GM19452 (cell line): Measurements from ENCODE around the gene TBL1X.
"Not testable (repeated sequence)": the region's sequence is repeated elsewhere in the genome, so short reads cannot be mapped to it uniquely, and the experiment has no call there.

Experiments
- ATAC-seq: cut with Tn5 transposase; IDR thresholded peaks from one replicate; pipeline ENCODE4 v1.9.1; 2021; ENCODE audit not compliant: unreplicated experiment

The TBL1X gene

DNA sequence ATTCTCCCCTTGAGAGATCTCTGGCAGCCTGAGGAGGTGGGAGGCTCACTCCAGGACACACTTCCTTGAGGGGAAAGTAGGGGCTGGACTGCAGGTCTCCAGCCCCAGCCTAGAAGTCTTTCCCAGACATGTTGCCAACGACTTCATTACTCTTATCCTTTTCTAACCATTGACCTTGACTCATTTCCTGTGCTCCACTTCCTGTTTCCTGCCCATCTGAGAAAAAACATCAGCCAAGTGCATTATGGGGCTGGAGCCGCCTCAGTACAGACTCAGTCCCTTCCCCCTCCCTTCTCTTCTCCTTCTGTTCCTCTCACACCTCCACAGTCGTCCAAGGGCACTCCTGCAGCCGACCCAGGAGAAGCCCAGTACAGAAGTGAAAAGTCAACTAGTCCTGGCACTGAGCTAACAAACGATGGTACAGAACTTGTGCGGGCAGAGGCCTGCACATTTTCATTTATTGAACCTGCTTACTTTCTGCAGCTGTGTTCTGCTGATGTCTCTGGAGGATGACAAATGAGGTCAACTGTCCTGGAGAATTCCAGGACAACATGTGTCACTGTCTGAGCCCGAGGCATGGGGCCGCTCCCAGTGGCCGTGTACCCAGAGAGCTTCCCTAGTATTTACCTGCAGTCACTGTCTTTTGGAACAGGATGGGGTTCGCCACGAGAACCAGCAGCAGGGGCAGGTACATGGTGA lies 280.7 kb downstream of the TBL1X start:
- no peak for ATAC-seq

DNA sequence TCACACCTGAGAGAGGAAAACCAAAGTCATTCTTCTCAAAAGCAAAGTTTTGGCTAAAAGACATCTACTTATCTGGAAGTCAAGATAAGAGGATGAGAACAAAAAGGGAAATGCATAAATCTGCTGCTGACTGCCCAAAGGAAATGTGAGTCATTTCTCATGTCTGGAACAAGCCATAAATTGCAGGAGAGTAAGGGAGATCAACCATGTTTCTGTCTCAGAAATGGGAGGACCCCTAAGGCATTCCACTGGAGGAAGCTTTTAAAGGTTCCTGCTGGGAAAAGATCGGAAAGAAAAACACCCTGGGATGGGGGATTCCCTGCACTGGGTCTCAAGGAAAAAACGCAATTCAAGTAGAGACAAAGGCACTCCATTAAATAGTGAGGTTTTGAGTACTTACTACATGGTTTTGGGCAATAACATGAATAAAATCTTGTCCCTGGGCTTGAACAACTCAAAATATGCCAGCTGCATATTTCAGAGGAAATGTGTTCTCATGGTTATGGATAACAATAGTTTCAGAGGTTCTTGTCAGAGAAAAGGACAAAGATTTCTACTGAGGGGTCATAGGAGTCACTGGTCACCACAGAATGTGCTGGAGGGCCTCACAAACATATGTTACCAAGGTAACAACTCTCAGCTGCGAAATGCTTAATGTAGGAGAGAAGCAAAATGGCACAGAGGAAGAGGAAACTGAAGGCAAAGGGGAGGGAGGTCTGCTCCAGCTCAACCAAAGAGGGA lies 281.5 kb downstream of the TBL1X start:
- no peak for ATAC-seq

DNA sequence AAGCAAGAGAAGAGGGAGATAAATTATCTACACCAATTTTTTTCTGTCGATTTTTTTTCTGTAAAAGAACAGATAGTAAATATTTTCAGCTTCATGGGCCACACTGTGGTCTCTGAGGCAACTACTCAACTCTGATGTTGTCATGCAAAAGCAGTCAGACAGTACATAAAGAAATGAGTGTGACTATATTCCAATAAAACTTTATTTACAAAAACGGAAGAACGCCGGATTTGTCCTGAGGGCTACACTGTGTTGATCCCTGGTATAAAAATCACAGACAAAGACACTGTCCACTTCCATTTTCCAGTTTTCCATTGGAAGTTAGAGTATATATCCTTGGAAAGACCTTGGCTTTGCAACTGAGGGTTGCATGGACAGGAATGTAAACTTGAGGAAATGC lies 282.8 kb downstream of the TBL1X start:
- no peak for ATAC-seq

DNA sequence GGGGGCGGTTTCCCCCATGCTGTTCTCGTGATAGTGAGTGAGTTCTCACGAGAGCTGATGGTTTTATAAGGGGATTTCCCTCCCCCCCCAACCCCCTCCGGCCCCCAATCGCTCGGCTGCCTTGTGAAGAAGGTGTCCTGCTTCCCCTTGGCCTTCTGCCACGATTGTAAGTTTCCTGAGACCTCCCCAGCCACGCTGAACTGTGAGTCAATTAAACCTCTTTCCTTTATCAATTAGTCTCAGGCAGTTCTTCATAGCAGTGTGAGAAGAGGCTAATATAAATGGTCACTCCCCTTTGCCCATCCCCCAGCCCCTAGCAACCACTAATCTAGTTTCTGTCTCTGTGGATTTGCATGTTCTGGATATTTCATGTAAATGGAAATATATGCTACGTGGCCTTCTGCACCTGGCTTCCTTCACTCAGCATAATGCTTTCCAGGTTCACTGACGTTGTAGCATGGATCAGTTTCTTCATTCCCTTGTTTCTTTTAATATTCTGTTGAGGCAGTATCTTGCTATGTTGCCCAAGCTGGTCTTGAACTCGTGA lies 284.4 kb downstream of the TBL1X start:
- no peak for ATAC-seq

DNA sequence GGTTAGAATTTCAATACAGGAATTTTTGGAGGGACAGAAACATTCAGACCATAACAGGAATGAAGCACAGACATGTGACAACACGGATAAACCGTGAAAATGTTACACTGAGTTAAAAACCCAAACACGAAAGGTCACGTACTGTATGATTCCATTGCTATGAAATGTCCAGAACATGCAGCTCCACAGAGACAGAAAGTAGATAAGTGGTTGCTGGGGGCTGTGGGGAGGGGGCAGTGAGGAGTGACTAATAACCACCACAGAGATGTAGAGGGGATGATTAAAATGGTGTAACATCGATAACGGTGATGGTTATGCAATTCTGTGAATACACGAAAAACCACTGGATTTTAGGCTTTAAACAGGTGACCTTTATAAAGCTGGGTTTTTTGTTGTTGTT lies 292.5 kb downstream of the TBL1X start:
- no peak for ATAC-seq

DNA sequence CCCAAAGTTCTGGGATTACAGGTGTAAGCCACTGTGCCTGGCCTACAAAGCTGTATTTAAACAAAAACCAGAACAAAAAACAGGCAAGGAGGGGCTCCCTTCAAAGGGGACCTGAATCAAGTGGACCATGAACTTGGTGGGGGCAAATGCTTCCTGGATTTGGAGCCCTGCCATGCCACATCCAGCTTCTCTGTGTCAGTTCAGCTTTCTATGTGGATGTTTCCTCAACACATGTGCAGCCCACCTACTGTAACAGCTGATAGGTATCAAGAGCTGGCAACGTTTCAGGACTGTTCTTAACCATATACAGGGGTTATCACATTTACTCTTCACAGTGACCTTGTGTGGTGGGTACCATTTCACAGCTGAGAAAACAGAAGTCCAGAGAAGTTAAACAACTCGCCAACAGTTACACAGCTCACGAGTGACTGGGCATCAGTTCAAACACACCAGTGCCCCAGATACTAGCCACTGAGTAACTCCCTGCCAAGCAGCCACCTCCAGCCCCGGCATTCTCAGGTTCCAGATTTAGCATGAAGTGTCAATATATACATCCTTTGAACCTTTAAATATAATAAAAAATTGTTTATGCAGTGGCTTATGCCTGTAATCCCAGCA lies 293.3 kb downstream of the TBL1X start:
- ATAC-seq: no peak

DNA sequence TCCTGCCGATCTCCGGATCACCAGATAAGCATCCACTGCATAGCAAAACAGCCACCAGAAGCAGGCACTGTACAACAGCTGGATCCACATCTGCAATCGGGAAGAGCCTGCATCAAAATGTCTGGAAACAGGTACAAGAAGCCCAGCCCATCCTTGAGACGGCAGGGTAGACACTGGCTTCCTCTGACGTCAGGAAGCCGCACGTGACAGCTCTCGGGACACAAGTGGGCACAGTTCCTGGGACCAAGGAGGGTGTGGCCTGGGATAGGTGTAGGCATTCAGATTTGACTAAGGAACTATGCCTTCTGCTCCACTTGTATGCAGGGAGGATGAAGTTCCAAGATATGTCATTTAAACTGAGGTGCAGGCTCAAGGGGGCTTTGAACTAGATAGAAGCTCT lies 294.5 kb downstream of the TBL1X start:
- ATAC-seq: no peak

DNA sequence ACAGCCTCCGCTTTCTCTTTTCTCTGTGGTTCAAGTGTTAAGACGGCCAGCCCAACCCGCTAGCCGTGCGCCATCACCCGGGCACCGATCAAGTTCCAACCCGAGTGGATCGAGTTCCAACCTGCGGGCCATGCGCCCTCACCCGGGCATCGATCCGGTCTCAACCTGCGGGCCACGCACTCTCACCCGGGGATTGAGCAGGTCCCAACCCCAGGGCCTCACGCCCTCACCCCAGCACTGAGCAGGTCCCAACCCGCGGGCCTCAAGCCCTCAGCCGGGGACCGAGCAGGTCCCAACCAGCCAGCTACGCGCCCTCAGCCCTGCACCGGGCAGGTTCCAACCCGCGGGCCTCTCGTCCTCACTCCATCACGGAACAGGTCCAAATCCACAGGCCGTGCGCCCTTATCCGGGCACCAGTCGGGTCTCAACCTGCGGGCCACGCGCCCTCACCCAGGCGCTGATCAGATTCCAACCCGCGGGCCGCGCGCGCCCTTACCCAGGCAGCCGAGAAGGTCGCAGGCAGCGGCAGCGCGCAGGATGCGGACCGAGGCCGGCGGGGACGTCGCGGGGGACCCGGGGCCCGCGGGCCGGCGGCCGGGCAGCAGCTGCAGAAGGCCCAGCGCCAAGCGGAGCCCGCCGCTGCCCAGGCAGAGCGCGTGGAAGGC lies 300.3 kb downstream of the TBL1X start:
- ATAC-seq: no peak

DNA sequence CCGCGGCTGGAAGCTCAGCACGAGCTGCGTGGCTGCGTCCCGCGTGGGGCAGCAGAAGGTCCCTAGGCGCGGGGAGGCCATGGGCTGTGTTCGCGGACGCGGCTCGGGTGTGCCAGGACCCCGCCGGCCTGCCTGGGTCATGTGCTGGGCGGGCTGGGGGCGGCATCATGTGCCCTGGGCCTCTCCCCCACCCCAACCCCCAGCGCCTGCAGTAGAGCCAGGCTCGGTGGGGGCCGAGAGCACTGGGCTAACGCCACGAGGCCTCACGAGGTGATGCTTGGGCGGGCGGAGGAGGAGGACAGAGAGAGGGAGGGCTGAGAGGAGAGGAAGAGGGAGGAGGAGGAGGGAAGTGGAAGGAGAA lies 300.9 kb downstream of the TBL1X start, which contains the start of gene GPR143:
GPR143 (minus strand) TSS at position 111 of the 361 bp plus-strand sequence; CDS start at position 81, 30 bp downstream.
- no peak for ATAC-seq

DNA sequence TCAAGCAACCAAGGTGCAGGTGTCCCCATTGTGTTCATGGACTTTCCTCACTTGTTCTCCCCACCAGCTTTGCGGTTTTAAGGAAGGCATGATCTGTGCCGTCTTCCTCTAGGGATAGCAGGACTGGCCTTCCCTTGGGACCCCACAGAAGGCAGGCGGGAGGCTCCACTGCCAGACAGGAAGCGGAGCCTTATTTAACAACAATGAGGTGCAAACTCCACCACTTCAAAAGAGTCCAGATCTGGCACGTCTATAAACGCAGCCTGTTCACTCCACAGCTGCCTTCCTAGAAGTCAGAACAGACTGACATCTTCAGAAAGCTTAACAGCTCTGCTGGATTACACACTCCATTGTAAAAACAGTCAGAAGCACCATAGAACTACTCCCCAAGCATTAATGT lies 302.5 kb downstream of the TBL1X start:
- no peak for ATAC-seq

DNA sequence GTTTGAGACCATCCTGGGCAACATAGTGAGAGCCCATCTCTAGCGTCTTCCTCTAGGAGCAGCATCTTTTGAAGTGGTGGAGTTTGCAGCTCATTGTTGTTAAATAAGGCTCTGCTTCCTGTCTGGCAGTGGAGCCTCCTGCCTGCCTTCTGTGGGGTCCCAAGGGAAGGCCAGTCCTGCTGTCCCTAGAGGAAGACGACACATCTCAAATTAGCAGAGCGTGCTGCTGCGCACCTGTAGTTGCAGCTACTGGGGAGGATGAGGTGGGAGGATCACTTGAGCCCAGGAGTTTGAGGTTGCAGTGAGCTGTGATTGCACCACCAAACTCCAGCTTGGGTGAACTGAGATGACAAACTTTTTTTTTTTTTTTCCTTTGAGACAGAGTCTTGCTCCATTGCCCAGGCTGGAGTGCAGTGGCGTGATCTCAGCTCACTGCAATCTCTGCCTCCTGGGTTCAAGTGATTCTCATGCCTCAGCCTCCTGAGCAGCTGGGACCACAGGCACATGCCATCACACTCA lies 303.5 kb downstream of the TBL1X start:
- not testable (repeated sequence) for ATAC-seq

DNA sequence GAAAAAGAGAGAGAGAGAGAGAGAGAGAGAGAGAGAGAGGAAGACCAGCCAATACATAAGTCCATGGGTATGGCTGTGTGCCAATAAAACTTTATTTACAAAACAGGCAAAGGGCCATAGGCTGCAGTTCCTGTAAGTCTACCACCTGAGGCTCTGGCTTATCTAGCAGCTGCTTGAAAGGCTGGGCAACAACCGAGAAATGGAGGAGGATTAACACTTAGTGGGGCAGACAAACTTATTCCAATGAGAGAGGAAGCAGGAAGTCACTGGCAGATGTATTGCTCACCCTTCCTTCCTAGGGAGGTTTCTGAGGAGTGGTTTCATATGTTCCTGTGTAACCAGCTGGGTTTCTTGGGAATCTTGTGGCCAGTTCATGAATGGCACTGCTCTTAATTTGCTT lies 305.5 kb downstream of the TBL1X start:
- ATAC-seq: no peak

DNA sequence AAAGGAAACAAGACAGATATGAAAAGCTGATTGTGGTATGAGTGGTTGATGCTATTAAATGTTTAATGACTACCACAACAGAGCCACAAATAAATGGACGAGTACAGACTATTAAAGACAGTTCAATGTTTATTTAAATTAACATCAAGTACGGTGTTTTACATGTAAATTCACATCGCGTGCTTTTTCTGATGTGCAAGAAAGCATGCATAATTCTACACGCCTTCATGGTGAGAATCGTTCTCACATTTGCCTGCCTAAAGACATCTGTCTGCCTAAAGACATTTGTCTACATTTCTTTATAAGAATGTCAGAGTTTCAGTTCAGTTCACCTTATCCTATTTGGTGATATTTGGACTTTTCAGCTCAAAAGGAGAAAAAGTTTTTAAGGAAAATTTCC lies 308.1 kb downstream of the TBL1X start:
- no peak for ATAC-seq

DNA sequence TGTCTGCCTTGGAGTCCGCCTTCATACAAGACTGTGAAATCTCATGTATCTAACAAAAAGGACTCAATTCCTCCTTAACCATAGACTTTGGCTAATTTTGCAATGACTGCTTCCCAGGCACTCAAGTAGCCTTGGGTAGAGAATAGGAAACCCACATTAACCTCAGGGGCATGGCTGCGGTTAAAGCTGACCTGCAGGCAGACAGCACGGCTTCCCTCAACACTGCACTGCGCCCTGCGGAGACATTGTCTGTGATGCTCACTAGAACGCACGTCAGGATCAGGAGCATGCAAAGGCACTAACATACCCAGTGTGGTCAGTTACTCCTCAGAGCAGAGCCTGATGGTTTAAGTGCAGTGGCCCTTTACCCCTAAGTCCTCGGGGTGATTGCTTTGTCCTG lies 311.1 kb downstream of the TBL1X start:
- no peak for ATAC-seq

DNA sequence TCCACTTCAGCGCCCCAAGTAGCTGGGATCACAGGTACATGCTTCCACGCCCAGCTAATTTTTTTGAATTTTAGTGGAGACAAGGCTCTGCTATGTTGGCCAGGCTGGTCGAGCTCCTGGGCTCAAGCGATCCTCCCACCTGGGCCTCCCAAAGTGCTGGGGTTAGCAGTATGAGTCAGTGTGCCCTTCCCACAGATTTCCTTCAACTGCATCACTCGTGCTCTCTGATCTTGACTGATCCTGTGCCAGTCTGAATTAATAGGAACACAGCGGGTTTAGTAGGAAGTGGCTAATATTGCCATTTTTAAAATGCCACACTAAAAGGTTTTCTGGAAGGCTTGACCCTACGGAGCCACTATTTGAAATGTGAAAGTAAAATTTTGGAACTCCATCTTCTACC lies 317.1 kb downstream of the TBL1X start:
- no peak for ATAC-seq

DNA sequence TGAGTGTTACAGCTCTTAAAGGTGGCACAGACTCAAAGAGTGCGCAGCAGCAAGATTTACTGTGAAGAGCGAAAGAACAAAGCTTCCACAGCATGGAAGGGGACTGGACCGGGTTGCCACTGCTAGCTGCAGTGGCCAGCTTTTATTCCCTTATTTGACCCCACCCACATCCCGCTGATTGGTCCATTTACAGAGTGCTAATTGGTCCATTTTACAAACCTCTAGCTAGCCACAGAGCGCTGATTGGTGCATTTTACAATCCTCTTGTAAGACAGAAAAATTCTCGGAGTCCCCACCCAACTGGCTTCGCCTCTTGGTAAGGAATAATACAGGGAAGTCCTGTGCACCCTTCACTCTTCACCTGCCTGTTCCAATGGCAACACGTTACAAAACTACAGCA lies 319.5 kb downstream of the TBL1X start:
- ATAC-seq: no peak

DNA sequence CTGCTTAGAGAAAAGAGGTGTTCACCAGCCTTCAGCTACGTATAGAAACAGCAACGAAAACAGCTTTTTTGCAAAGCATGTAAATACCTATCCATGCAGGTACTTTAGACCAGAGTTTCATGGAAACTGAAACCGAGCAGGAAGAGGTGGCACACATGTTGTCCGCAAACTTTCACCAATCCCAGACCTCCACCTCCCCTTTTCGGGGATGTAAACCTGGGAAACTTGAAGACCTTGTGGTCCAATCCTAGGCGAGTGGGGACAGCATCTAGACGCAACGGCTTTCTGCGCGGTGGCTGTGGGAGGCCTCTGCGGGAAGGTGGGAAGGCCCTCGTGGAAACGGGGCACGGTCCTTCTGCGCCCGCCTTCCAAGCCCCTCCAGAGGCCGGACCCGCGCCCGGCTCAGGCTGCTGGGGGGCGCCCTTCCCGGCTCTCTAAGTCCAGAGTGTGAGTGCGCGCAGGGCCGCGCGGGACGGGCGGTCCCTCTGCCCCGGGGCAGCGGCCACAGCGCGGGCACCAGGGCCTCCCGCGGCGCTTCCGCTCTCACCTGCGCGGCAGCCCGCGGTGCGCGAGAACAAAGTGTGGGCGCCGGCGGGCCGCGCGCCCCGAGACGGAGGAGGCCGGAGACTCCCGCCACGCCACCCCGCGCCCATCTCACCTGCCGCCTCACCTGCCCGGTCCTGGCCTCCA lies 320.5 kb downstream of the TBL1X start:
- ATAC-seq: no peak

DNA sequence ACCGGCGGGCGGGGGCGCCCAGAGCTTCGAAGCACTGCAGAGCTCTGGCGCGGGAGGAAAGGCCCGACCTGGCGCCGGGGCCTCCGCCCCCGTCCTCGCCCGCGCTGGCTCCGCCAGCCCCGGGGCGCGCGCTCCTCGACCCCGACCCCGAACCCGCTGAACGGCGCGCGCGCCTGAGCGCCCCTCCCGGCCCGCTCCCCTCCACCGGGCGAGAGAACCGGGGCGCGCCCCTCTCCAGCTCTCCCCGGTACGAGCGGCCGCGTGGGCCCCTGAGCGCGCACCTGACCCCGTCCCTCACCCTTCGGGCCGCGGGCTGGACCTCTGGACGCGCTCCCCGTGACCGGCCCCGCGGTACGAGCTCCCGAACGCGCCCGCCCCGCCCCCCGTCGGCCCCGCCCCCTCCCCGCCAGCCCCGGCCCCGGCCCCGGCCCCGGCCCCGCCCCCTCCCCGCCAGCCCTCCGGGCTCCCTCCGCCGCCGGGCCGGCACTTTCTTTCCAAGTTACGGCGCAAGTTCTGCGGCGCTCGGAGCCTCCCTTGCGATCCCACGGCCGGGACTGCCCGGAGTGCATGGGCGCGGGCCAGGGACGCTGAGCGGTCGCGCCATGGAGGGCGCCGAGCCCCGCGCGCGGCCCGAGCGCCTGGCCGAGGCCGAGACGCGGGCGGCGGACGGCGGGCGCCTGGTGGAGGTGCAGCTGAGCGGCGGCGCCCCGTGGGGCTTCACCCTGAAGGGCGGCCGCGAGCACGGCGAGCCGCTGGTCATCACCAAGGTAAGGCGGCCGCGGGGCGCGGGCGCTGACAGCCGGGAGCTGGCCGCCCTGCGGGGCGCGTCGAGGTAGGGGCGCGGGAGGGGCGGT lies 321.3 kb downstream of the TBL1X start, which contains the start of gene SHROOM2:
SHROOM2 (plus strand) TSS at position 486 of the 854 bp plus-strand sequence; CDS start at position 603, 117 bp downstream.
- ATAC-seq: no peak

DNA sequence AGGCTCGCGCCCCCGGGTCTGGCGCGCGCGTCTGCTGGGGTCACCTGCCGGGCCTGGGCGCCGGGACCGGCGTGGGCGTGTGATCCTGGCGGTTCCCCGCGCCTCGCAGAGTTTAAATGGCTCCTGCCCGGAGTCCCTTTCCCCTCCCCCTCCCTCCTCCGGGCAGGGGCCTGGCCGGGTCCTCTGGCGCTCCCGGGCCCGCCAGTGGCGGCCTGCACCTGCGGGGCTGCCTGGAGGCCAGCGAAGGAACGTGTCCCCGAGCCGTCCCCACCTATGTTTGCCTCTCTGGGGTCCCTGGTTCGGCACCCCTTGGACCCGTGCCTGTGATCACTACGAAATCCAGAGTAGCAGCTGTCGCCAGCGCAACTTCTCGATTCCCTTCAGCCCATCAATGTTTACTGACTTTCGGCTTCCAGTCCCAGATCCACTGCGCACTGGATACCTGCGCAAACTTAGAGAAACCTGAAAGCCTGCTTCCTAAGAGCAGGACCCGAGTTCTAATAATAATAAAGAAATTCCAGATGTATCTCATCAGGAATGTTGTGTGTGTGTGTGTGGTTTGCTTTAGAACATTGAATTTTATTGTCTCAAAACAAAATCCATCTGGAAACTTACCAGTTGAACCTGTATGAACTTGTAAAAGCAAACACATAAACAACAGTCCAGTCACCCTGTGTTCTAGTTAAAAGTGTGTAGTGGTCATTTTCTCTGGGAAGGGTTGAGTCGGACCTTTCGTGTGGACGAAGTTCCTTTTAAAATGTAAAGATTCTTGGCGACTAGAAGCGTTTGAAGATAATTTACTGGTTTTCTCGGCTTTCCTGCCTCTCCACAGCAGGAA lies 322.2 kb downstream of the TBL1X start:
- no peak for ATAC-seq
